NCI-H1092 treated with DMSO at 0.1 percent for 48 hours (cell line): ENCODE measurements around the gene MUC13.
A peak's percentile ranks its signal among the peaks of the same experiment; 100 is the strongest.
"Not testable (repeated sequence)": the region's sequence is repeated elsewhere in the genome, so short reads cannot be mapped to it uniquely, and the experiment has no call there.

ENCODE experiments used
- DNase-seq: peaks from one replicate; lab custom pipeline; 2025; lab: John Stamatoyannopoulos, UW

MUC13 gene, protein sequence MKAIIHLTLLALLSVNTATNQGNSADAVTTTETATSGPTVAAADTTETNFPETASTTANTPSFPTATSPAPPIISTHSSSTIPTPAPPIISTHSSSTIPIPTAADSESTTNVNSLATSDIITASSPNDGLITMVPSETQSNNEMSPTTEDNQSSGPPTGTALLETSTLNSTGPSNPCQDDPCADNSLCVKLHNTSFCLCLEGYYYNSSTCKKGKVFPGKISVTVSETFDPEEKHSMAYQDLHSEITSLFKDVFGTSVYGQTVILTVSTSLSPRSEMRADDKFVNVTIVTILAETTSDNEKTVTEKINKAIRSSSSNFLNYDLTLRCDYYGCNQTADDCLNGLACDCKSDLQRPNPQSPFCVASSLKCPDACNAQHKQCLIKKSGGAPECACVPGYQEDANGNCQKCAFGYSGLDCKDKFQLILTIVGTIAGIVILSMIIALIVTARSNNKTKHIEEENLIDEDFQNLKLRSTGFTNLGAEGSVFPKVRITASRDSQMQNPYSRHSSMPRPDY

DNA sequence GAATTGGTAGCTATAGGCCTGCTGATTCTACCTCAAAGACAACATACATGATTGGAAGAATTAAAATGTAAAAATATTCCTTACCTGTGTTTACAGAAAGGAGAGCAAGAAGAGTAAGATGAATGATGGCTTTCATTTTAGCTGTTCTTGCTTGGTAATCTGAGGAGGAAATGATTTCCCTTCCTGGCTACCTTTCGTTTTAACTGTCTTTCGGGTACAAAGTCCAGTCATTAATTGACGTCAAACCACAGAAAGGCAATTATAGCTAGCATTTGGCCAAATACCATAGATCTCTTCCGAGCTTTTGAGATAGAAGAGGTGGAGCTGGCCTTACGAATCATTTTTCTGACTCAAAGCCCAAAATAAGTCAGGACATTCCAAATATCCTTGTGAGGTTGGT, at the start of gene MUC13:
Gene MUC13 (minus strand): TSS at position 175 of the 400 bp plus-strand sequence. CDS start 39 bp downstream, at position 136.
- DNase-seq, result no peak

DNA sequence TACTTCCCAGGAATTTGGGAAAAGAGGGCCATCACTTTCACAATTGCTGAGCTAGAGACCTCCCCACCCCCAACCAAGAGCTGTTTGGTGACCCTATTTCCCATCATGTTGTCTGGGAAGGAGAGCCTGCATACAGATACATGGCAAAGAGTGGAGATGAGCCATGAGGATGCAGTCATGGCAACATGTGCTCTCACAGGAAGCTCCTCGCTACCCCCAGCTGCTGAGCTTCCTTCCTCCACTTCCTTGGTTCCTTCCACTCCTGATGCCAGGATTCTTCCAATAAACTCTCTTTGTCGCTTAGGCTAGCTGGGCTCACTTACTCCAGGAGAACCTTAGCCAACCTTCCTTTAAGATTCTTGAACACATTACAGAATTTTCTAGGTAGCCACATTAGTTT, 48.3 kb upstream of the MUC13 start:
- no peak for DNase-seq

DNA sequence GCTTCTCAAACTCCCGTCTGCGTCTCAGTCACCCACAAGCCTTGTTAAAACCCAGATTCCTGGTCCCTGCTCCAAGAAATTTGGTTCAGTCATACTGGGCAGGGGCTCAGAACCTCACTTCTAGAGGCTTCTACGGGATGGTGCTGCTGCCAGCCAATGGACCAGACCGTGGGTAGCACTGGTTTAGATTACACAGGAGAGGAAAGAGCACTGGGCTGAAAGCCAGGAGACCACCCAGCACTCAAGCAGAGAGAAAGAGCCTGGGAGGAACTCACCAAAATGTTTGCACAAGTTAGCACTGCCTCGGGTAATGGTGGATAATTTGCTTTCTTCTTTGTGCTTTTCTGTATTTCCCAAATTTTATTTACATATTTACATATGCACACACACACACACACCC, 46.9 kb upstream of the MUC13 start:
- DNase-seq, result peak; percentile 63

DNA sequence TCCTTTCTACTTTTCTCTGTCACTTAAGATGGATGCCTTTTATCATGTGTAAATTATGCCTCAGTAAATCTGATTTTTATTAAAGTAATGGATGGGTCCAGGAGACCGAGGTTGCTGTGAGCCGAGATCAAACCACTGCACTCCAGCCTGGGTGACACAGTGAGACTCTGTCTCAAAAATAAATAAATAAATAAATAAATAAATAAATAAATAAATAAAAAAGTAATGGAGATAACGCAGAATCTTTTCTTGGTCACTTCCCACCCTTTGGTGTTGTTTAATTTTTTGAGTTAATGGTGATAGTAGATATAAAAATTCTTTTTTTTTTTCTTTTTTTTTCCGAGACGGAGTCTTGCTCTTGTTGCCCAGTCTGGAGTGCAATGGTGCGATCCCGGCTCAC, 44.1 kb upstream of the MUC13 start:
- DNase-seq, result no peak

DNA sequence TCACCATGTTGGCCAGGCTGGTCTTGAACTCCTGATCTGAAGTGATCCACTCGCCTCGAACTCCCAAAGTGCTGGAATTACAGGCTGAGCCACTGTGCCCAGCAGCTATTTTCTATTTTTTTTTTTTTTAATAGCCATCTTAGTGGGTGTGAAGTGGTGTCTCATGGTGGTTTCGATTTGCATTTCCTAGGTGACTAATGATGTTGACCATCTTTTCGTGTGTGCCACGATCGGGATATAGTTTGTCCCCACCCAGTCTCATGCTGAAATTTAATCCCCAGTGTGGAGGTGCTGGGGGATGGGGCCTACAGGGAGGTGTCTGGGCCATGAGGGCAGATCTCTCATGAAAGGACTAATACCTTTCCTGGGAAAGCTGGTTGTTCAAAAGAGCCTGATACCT, 41.8 kb upstream of the MUC13 start:
- no peak for DNase-seq

DNA sequence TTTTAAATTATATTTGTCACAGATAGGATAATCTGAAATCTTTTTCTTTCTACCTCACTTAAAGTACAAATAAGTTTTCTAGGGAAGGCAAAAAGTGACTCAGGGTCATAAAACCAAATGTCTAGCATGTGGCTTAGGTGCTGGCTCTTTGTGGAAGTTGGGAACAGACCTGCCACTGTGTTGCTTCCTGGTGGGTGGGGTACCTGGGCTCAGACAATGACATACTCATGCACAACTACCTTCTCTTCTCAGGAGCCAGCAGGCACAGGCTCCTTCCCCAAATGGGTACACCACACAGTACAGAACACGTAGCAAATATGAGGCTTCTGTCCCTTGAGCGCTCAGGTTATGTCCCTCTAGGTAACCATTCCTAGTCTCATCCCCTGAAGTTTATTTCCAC, 40.1 kb upstream of the MUC13 start:
- DNase-seq, result no peak

DNA sequence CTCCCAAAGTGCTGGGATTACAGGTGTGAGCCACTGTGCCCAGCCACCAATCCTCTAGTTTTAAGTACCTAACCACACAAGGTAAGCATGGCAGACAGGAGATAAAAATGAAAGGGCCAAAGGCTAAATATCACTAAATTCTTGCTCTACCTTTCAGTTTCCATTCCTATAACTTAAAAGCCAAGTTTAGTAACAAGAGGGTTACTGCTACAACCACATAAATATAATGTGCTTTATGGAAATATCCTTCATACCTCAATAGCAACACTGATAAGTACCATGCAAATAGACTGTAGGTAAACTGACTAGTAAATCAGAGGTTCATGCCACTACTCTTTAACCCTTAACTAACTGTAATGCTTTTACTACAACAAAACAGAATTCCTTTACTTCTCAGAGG, 38.7 kb upstream of the MUC13 start:
- no peak for DNase-seq

DNA sequence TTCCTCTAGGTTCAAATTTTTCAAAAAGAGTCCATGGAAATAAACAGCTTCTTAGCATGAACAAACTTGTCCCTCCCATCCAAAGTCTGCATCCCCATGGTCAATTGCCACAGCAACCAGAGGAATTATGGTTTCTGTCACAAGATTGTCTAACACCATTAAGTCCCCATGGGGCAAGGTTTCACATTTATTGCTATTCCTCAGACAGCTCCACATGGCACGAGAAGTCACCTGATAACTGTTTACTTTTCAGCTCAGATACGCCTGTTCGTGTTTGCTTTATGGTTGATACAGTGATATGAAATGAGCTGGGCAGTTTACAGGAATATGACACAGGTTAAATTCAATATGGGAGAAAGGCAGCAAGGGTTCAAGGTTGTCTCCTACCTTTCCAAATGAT, 37.9 kb upstream of the MUC13 start:
- peak; percentile 5 for DNase-seq

DNA sequence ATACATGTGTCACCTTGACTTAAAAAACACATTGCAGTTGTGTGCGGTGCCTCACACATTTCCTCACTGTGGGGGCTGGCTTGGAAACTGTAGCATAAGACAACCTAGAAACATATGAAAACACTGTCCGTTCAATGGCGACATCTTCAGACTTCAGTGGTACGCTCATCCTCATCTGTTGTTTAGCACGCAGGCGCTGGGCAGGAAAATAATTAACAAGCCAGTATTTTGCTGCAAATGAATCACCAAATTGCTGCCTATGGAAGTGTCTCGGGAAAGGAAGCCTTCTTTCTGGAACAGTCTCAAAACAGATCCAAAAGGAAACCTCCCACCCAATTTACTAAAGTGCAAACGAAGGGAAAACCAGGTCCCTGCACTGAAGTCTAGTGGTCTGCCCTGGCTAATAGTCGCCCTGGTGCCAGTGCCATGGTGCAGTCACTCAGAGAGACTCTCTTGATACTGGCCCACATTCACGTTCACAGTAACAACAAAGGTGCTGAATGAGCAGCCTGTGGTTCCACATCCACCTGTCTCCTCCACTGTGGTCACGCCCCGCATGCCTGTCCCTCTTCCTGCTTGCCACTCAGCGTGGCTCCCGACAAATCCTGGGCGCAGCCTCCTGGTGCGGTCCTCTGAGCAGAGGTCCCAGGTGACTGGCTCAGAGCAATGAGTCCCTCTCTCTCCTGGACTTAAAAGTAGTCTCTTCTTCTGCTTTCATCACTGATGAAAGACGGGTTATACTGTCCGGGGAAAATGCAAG, 35.6 kb upstream of the MUC13 start:
- no peak for DNase-seq

DNA sequence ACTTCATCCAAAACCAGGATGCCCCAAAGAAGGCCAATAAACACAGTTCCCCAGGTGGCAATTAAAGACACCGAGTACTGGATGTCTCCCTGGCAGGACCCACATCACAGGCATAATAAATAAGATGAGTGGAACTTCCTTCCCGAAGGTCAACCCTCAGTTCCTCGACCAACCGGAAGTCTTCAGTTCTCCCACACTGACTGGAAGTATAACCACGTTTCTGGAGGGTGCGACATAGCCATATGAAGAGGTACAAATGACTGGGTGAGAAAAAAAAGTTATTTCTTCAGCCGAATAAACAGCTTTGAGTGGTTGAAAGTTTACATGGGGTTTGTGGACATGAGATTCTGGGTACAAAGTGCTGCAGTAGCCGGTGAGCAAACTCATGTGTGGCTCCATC, 34.6 kb upstream of the MUC13 start:
- DNase-seq, result no peak

DNA sequence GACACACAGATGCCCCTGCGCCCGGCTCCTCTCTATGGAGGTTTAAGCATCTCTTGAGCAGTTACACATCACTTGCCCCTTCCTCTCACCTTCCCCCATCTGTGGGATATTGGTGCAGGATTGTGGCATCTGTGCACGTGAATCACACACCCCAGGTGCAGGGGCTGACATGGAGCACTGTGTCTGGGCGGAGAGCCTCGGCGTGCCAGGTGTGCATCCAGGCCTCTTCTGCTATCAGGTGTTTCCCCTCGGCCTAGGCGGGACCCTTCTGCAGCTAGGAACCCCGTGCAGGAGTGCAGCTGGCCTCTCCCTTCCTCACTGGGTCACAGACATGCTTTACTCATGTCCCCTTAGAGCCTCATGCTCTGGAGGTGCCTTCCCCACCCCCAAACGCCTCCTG, 33.4 kb upstream of the MUC13 start:
- no peak for DNase-seq

DNA sequence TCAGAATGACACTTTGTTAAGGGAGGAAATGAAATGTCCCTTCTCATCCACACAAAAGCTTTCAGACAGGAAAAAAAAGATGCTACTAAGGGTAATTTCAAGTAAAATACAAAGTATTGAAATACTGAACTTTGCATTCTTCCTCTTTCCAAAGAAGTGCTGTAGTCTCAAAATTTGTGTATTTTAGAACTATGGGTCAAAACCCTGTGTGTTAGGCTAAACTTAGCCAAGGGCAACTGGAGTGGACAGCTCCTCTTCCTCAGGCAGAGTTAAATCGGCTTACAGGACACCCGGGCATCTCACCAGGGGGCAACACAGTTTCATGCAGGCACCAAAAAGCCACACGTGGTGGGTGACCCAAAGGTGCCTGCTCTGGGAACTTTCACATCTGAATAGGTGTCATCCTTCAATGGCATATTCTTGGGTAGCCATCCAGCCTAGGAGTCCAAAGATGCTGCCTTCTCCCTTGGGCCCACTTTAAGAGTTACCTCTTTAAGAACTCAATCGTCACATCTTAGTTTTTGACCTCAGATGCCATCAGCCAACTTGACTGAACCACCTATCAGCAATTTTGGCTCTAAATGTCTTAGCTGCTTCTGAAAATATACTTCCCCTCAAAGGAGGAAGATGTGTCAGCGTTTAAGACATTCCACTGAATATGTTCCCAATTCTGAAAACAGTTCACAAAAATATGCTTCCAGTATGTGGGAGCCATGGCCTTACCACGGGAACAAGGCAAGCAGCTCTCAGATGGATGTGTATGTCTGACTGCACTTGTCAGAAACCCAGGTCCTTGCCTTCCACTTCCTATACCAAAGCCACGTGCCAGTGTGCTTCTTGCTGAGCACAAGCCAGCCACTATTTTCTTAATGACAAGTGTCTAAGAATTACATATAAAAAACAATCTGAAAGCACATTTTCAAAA, 32.2 kb upstream of the MUC13 start:
- no peak for DNase-seq

DNA sequence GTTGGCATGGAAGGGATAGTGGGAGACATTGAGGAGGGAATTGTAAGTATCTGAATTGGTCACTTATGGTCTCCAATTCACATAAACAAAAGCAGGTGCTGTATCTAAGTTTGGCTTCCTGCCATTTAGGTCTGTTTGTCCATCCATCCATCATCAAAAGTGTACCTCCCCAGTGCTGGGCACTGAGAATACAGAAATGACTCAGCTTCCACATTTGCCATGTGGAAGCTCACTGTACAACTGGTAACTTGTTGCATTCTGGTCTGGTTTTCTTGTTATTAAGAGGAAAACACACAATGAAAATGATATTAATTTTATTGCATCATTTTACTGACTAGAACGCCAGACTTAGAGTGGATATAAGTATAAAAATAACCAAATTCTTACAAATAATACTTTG, 30.9 kb upstream of the MUC13 start:
- peak; percentile 68 for DNase-seq

DNA sequence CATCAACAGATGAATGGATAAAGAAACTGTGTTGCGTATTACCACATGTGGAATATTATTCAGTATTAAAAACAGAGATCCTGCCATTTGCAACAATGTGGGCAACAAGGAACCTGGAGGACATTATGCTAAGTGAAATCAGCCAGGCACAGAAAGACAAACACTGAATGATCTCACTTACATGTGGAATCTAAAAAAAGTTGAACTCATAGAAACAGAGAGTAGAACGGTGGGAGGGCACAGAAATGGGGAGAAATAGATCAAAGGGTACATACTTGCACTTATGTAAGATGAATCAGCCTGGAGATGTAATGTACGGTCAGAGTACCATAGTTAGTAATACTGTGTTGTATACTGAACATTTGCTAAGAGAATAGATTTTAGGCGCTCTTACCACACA, 29.8 kb upstream of the MUC13 start:
- no peak for DNase-seq

DNA sequence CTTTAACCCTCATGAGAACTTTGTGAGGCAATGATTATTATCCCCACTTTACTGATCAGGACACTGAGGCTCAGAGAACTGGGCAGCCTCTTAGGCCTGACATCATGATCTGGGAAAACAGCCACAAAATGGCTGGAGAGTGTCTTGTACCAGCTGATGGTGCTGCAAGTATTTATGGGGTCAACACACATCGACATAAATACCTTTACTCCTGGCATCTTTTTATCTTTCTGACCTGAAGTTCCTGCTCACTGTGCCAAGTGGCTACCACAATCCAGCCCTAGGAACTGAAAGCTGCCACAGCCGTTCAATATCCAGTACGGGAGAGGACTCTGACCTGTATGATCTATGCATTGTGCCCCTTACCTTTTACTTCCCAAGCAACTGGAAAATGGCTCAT, 29.2 kb upstream of the MUC13 start:
- DNase-seq, result no peak

DNA sequence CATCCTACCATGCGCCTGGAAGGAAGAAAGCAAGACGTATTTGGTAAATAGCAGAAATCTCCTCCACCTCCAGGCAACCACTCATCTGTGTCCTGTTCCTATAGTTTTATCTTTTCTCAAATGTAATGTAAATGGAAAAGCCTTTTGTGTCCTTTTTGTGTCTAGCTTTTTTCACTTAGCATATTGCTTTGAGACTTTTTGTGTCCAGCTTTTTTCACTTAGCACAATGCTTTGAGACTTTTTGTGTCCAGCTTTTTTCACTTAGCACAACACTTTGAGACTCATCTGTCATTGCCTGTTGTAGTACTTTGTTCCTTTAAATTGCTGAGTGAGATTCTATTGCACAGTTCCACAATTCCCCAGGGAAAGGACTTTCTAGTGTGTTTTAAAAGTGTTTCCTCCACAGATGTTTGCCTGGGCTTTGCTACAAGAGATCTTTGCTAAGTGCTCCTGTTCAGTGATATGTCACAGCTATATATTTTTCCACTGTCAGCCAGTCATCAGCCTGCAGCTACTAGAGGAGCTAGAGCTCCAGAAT, 27.9 kb upstream of the MUC13 start:
- DNase-seq, result no peak

DNA sequence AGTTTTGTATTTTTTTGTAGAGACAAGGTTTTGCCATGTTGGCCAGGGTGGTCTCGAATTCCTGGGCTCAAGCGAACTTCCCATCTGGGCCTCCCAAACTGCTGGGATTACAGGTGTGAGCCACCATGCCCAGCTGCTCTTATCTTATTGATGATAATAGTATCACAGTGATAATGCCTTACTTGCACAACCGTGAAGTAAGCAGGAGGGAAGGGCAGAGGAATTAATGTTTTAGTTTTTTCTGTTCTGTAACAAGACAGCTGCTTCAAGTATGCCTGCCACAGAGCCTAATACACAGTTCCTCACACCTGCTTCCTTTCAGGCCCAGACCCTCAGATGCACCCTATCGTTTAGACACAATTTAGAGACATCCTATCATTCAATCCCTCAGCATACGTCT, 26.1 kb upstream of the MUC13 start:
- no peak for DNase-seq

DNA sequence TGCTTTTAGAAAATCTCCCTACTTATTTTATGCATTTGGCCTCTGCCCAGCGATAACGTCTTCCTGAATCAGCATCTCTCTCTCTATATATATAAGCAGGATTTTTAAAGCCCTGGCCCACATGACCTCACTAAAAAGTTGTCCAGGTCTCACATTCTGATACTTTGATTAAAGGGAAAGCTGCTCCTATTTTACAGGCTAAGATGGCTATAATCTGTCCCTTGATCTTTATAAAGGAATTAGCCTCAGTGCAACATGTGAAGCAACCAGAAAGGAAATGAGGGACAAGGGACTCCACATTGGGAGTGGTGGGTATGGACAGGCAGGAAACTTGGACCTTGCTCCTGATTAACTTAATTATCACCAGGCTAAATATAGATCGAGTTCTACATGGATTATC, 25.6 kb upstream of the MUC13 start:
- no peak for DNase-seq

DNA sequence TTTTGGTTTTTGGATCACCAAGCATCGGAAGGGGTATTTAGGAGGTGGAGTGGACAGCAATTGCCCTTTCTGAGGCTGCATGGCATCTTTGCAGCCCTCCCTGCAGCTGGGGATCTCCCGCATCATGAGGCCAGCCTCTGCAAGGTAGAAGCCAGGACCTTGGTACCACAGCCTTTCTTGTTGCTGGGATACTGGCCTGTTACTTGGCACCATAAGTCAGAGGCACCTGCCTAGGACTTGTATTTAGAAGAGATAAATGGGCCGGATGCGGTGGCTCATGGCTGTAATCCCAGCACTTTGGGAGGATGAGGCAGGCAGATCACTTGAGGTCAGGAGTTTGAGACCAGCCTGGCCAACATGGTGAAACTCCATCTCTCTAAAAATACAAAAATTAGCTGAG, 23.4 kb upstream of the MUC13 start:
- DNase-seq, result not testable (repeated sequence)

DNA sequence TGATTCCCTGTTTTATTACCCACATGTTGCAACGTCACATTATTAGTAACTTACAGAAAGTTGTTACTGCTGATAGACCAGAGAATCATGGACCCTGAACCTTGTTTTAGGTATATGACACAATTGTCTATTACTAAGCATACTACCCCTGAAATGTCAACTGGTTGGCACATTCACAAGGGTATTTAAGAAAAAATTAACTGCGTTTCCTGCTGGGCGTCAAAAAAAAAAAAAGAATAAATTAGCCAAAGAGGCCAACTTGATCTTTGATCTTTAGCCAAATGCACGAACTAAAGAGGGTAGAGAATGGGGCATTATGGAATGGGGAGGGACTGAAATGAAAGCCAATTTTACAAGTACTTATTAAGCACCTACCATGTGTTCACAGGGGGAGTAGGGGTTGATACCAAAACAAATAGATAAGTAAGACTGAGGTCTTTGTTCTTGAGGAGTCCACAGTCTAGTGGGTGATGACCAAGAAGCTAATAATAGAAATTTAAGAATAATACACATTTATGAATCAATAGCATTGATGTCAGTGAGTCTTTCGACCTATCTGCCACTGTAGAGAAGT, 17.8 kb upstream of the MUC13 start:
- no peak for DNase-seq

DNA sequence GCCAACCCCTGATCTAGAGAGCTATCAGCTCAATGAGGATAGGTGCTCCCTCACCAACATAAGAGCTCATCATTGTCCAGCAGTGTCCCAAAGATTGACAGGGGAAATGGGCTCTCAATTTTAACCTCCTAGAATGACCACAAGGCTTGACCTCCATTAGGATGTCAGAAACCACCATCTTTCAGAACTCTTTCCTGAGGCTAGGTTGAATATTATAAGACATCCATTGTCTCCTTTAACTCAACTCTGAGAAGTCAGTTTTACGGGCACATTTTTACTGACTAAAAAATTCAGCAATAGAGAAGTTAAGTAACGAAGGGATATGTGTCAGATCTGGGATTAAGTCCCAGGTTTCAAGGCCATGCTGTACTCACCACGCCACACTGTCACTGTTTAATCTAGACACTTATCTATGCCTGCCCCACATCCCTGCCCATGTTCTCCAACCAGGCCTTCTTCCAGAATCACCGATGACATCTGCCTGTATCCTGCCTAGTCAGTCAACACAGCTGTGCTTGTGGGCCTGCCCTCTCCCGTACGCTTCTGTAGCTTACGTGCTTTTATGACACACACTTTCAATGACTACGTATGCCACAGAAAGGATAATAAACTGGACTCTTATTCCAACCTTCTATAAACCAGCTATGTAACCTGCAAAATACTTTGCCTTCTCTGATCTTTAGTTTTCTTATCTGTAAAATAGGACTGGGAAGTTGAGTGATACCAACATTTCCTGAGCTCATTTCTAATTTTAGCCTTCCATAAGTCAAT, 17.1 kb upstream of the MUC13 start:
- peak; percentile 5 for DNase-seq
